ENCODE measurements around the gene XPO6. TPM values are rescaled to one million over a fixed set of nuclear protein-coding genes. Genes with fewer than 3 reads are reported as not detected.

Gene XPO6
- total RNA-seq, 4 donors from 2014 or later = 69.0 to 90.8 (median 76.0) TPM

- Histone ChIP-seq H3K4me3 (no peak overlapping the region), H3K9me3 (no peaks in the 10 kb centered on the region), H3K27me3 (no peaks in the 10 kb centered on the region), H3K36me3 (peaks cover 28 to 90% (median 36%) of the 10 kb centered on the region in 3 donors), H3K4me1 (peaks cover 0 to 49% (median 0%) of the 10 kb centered on the region in 3 donors), H3K27ac (peak overlapping the region in 1 of 4 donors; percentile 13)
- TF ChIP-seq POLR2A (IDR thresholded peaks at IDR 0.05) (no peak), CTCF (IDR thresholded peaks at IDR 0.05) (no peak)
- WGBS, 2 donors = 69 to 75% methylated on average over 8 to 15 of the region's 20 CpGs
- intact Hi-C loops (cut with DNase I) = no loop called here
- no peak for DNase-seq
Measured at GRCh38 chr16:28098959-28099945, 112.5 kb downstream of the XPO6 start.

DNA sequence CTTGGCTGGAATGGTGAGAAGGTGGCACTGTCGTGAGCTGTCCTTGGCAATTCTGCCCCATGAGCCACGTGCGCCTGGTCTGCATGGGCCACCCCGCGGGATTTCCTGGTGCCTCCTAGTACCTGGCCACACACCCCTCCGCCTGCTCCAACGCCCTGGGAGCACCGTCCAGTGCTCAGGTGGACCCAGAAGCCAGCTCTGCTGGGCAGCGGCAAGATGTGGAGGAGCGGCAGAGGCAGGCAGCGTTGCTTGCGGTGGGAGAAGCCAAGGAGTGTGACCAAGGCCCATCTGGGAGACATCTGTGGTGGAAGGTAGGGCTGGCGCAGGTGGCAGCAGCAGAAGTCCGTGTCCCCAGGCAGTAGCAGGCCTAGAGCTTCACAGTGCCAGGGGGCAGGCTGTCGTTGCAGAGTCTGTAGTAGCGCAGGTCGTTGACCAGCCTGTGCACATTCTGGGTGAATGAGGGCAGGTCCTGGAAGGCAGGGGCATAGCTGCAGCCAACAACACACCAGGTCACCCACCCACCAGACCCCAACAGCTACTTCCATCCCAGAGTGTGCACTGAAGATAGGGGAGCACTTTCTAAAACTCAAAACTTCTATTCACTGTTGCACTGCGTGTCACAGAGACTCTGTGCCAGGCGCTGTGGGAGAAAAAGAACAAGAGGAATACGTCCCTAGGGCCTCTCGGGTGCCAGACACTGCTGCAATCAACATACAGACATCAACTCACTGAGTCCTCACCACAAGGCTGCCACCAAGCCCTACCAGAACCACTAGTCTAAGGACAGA is 113.4 kb downstream of the XPO6 start:
- Histone ChIP-seq H3K27ac (no peak overlapping the region), H3K9me3 (no peaks in the 10 kb centered on the region), H3K36me3 (peaks cover 25 to 81% (median 27%) of the 10 kb centered on the region in 3 donors), H3K27me3 (no peaks in the 10 kb centered on the region), H3K4me1 (peaks cover 0 to 44% (median 0%) of the 10 kb centered on the region in 3 donors), H3K4me3 (no peak overlapping the region)
- WGBS, 2 donors = 72 to 86% methylated on average over 6 to 7 of the region's 21 CpGs
- TF ChIP-seq CTCF (IDR thresholded peaks at IDR 0.05) (no peak), POLR2A (IDR thresholded peaks at IDR 0.05) (no peak)
- intact Hi-C loops (cut with DNase I) = no loop called here
- DNase-seq = no peak

- H3K4me1 ChIP-seq = peaks cover 0 to 43% (median 5%) of the 10 kb centered on the region in 3 donors
- H3K27ac ChIP-seq = peak overlapping the region in 1 of 4 donors; percentile 60
- H3K4me3 ChIP-seq = no peak overlapping the region
- 62 to 76% methylated on average over 6 to 10 of the region's 17 CpGs for WGBS, 2 donors
- no peak for TF ChIP-seq POLR2A (IDR thresholded peaks at IDR 0.05)
- TF ChIP-seq CTCF (IDR thresholded peaks at IDR 0.05) = no peak
- no peaks in the 10 kb centered on the region for H3K9me3 ChIP-seq
- H3K36me3 ChIP-seq = peaks cover 16 to 70% (median 25%) of the 10 kb centered on the region in 3 donors
- H3K27me3 ChIP-seq = no peaks in the 10 kb centered on the region
- no peak for DNase-seq
- intact Hi-C loops (cut with DNase I) = no loop called here
Measured at GRCh38 chr16:28096983-28097899, 114.5 kb downstream of the XPO6 start.

DNA sequence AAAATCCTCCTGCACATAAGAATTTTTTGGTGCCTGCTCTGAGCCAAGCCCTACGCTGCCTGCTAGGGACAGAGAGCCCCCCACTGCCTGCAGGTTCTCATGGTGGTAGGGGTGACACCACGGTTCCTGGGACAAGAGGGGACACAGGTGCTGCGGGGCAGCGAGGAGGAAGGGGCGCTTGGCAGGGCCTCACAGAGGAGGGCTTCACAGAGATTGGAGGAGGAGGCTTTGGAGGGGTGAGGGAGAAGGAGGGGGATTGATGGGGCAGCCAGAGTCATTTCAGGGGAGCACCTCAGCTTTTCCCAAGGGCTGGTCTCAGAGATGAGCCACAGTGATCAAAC is 118.4 kb downstream of the XPO6 start:
- no peak overlapping the region for H3K4me3 ChIP-seq
- no peak for DNase-seq
- H3K27me3 ChIP-seq = no peaks in the 10 kb centered on the region
- 90 to 100% methylated on average over 1 to 5 of the region's 5 CpGs for whole genome bisulfite sequencing, 2 donors
- peak overlapping the region in 3 of 4 donors; percentile 39 to 72 (median 55) for H3K27ac ChIP-seq
- intact Hi-C loops (cut with DNase I) = no loop called here
- H3K36me3 ChIP-seq = peaks cover 0 to 31% (median 11%) of the 10 kb centered on the region in 3 donors
- TF ChIP-seq CTCF (IDR thresholded peaks at IDR 0.05) = no peak
- TF ChIP-seq POLR2A (IDR thresholded peaks at IDR 0.05) = no peak
- no peaks in the 10 kb centered on the region for H3K9me3 ChIP-seq
- peaks cover 0 to 39% (median 5%) of the 10 kb centered on the region in 3 donors for H3K4me1 ChIP-seq
